GM12878 (cell line): ENCODE results near the gene C3. TPM values are rescaled to one million over a fixed set of nuclear protein-coding genes. Genes with fewer than 3 reads are reported as not detected.

ENCODE experiments used
- ATAC-seq: fragments of 200-7000 bp; cut with Tn5 transposase; 3 replicates; pipeline ENCODE4 v1.9.1; 2020; ENCODE audit warnings: mild to moderate bottlenecking, moderate library complexity
- BruUV-seq: library from RNA; stranded (reverse); fragments of 400-500 nt; replicated peaks from 2 replicates; lab custom pipeline; 2021; lab: Mats Ljungman, UMichigan
- CTCF ChIA-PET: fragments of 300-600 bp; sonication (Branson Sonifier 250); formaldehyde crosslinking; extraction: SDS; loops from one replicate; lab custom pipeline; 2021; ENCODE audit warnings: inconsistent platforms; lab: Yijun Ruan, JAX
- POLR2A ChIA-PET: fragments of 350-600 bp; formaldehyde crosslinking; extraction: SDS; loops from one replicate; lab custom pipeline; 2021; ENCODE audit warnings: inconsistent platforms; lab: Charles Lee
- RAD21 ChIA-PET: fragments of 300-600 bp; sonication (Branson Sonifier 250); formaldehyde crosslinking; loops from one replicate; lab custom pipeline; 2023; ENCODE audit warnings: antibody characterized with exemption; ENCODE audit not compliant: unreplicated experiment; lab: Charles Lee
- SMC1A ChIA-PET: fragments of 300-600 bp; sonication (Branson Sonifier 250); formaldehyde crosslinking; loops from one replicate; lab custom pipeline; 2023; ENCODE audit not compliant: unreplicated experiment, uncharacterized antibody; lab: Charles Lee
- DNase-seq: peaks from one replicate; pipeline ENCODE4 v3.0.0-alpha.2; 2011; ENCODE audit warnings: low read depth, low spot score
- FAIRE-seq: peaks from 3 replicates; lab custom pipeline; 2011; peaks lifted over from hg19 to GRCh38; lab: Jason Lieb, UNC
- H2AFZ ChIP-seq: 2 replicates; pipeline ENCODE4 v1.6.0; 2011; ENCODE audit warnings: low read depth, low read length, control low read depth; ENCODE audit not compliant: control insufficient read depth
- H3K27ac ChIP-seq: 2 replicates; pipeline ENCODE4 v1.5.1; 2011; ENCODE audit warnings: control low read depth; ENCODE audit not compliant: control insufficient read depth, insufficient read depth
- H3K27me3 ChIP-seq, 2 experiments: replicated peaks in 1 of 2; 2 replicates each; pipeline versions ENCODE4 v1.6.0 to v1.6.1; 2011; ENCODE audit warnings: low read length in 1 of 2; ENCODE audit not compliant: control insufficient read depth in 2 of 2, insufficient read depth in 2 of 2
- H3K36me3 ChIP-seq, 2 experiments: 2 replicates each; pipeline ENCODE4 v1.5.1; 2011; ENCODE audit warnings: low read length in 1 of 2; ENCODE audit not compliant: control insufficient read depth in 2 of 2, insufficient read depth in 2 of 2
- H3K4me1 ChIP-seq: 2 replicates; pipeline ENCODE4 v1.6.1; 2011; ENCODE audit warnings: mild to moderate bottlenecking, low read length, moderate library complexity, mixed read lengths; ENCODE audit not compliant: control insufficient read depth, insufficient read depth
- H3K4me2 ChIP-seq: 2 replicates; pipeline ENCODE4 v1.6.0; 2011; ENCODE audit warnings: control low read depth; ENCODE audit not compliant: control insufficient read depth, insufficient read depth
- H3K4me3 ChIP-seq: fragments of 200-600 bp; sonication (generic); 2 replicates; pipeline ENCODE4 v1.5.1; 2016
- H3K79me2 ChIP-seq: 2 replicates; pipeline ENCODE4 v1.6.0; 2011; ENCODE audit warnings: low read length; ENCODE audit not compliant: control insufficient read depth, insufficient read depth
- H3K9ac ChIP-seq: 2 replicates; pipeline ENCODE4 v1.8.0; 2011; ENCODE audit warnings: low read length, control low read depth, mixed read lengths; ENCODE audit not compliant: control insufficient read depth, insufficient read depth
- H3K9me3 ChIP-seq: replicated peaks from 3 replicates; pipeline ENCODE4 v1.5.1; 2011; ENCODE audit warnings: mild to moderate bottlenecking, low read length; ENCODE audit not compliant: control insufficient read depth, insufficient read depth
- H4K20me1 ChIP-seq: 2 replicates; pipeline ENCODE4 v1.6.0; 2011; ENCODE audit not compliant: control insufficient read depth, insufficient read depth
- BRCA1 ChIP-seq: IDR thresholded peaks from 2 replicates; pipeline ENCODE4 v1.6.1; 2011; ENCODE audit warnings: low read depth, low read length, improper control_type of control experiment
- CHD2 ChIP-seq: IDR thresholded peaks from 2 replicates; pipeline ENCODE4 v1.6.1; 2011; ENCODE audit warnings: low read depth, low read length, improper control_type of control experiment, borderline replicate concordance
- CREM ChIP-seq: IDR thresholded peaks from 2 replicates; pipeline ENCODE4 v1.6.1; 2014; ENCODE audit warnings: antibody characterized with exemption, low read depth
- MEF2A ChIP-seq: IDR thresholded peaks from 2 replicates; pipeline ENCODE4 v1.6.1; 2011; ENCODE audit warnings: low read depth, mild to moderate bottlenecking, low read length, moderate library complexity; ENCODE audit not compliant: insufficient read depth
- NBN ChIP-seq: fragments of 450-650 bp; IDR thresholded peaks from 2 replicates; pipeline ENCODE4 v1.6.1; 2016
- POU2F2 ChIP-seq: IDR thresholded peaks from 3 replicates; pipeline ENCODE4 v1.6.1; 2011; ENCODE audit warnings: low read depth, mild to moderate bottlenecking, low read length, borderline replicate concordance
- RAD51 ChIP-seq: fragments of 450-650 bp; IDR thresholded peaks from 2 replicates; pipeline ENCODE4 v1.6.1; 2016; ENCODE audit warnings: moderate library complexity, mild to moderate bottlenecking, inconsistent platforms
- RFX5 ChIP-seq: IDR thresholded peaks from 2 replicates; pipeline ENCODE4 v1.6.1; 2011; ENCODE audit warnings: low read depth, low read length, improper control_type of control experiment
- SIN3A ChIP-seq: IDR thresholded peaks from 2 replicates; pipeline ENCODE4 v1.6.1; 2012; ENCODE audit warnings: low read depth, low read length, improper control_type of control experiment
- SMAD1 ChIP-seq: fragments of 450-650 bp; IDR thresholded peaks from 2 replicates; pipeline ENCODE4 v1.6.1; 2018; ENCODE audit warnings: mild to moderate bottlenecking, low read depth; ENCODE audit not compliant: partially characterized antibody
- SMC3 ChIP-seq: IDR thresholded peaks from 2 replicates; pipeline ENCODE4 v1.6.1; 2011; ENCODE audit warnings: low read length, improper control_type of control experiment, borderline replicate concordance
- SUPT20H ChIP-seq: IDR thresholded peaks from 2 replicates; pipeline ENCODE4 v1.6.1; 2011; ENCODE audit warnings: low read depth, mild to moderate bottlenecking, low read length, moderate library complexity, borderline replicate concordance; ENCODE audit not compliant: control insufficient read depth
- TCF12 ChIP-seq: IDR thresholded peaks from 2 replicates; pipeline ENCODE4 v1.6.1; 2011; ENCODE audit warnings: low read depth, mild to moderate bottlenecking, low read length
- ZBTB33 ChIP-seq: fragments of 450-650 bp; IDR thresholded peaks from 2 replicates; pipeline ENCODE4 v1.6.1; 2017; ENCODE audit warnings: mild to moderate bottlenecking
- ZNF592 ChIP-seq: fragments of 450-650 bp; IDR thresholded peaks from 2 replicates; pipeline ENCODE4 v1.6.1; 2017; ENCODE audit warnings: mild to moderate bottlenecking, moderate library complexity
- WGBS: methylation state at CpG from one replicate; pipeline ENCODE4 v1.1.6; 2016; ENCODE audit warnings: low lambda C conversion rate; ENCODE audit not compliant: insufficient replicate concordance, insufficient coverage; ENCODE audit errors: missing lambda C conversion rate; 5-methylcytosine and 5-hydroxymethylcytosine counted together
- in situ Hi-C: fragments of 300-500 bp; cut with MboI; formaldehyde crosslinking; loops from 9 replicates; pipeline ENCODE4 v1.14.3; 2018; ENCODE audit warnings: mixed read lengths
- intact Hi-C: fragments of 100-400 bp; cut with micrococcal nuclease; formaldehyde crosslinking; loops from one replicate; pipeline ENCODE4 v1.14.2; 2022; ENCODE audit not compliant: unreplicated experiment
- polyA plus RNA-seq, 11 experiments: library from polyadenylated mRNA; depleted of rRNA in 4 of 11; unstranded in 6 of 11; stranded (reverse) in 5 of 11; fragments of >200 nt; fragmentation: Nextera tagmentation in 4 of 11; fragmentation: Illumina TruSeq in 1 of 11; extraction: Ambion mirVana in 4 of 11; extraction: Trizol in 1 of 11; gene quantifications; 1 replicate in 1 of 11; 2 replicates in 10 of 11; pipeline versions ENCODE4 v1.2.1 to v1.2.3, GENCODE V29; 2011 to 2016; ENCODE audit warnings: inconsistent platforms in 2 of 11, missing spikeins in 2 of 11, low read depth in 1 of 11
- total RNA-seq, 4 experiments: library from RNA; depleted of rRNA in 3 of 4; stranded (reverse); fragments of >200 nt in 3 of 4; fragmentation: Illumina TruSeq in 1 of 4; extraction: Trizol in 1 of 4; gene quantifications; 2 replicates each; pipeline versions ENCODE4 v1.2.1 to v1.2.3, GENCODE V29; 2013 to 2021

C3 gene
- total and polyA plus RNA-seq, 10 of the 15 experiments (the other 5 are each of a cell fraction or from before 2014, with no cell fraction given), result 0.20 to 6.7 (median 0.72) TPM

- TF ChIP-seq ZNF592 (no peak), CREM (no peak)
Observed at GRCh38 chr19:6706633-6706958, 13.9 kb downstream of the C3 start (continued).

GRCh38 chr19:6705931-6706632 is 14.4 kb downstream of the C3 start:
- CTCF ChIA-PET, result no interaction called here
- in situ Hi-C loops, result no loop called here
- TF ChIP-seq ZBTB33, result no peak
- no peak for TF ChIP-seq SMC3
- no peak for TF ChIP-seq SIN3A
- TF ChIP-seq TCF12, result no peak
- no peak for TF ChIP-seq SMAD1
- TF ChIP-seq RAD51, result no peak
- TF ChIP-seq SUPT20H, result no peak
- TF ChIP-seq BRCA1, result no peak
- no peak for TF ChIP-seq POU2F2
- no peak for TF ChIP-seq RFX5
- TF ChIP-seq NBN, result no peak
- no peak for TF ChIP-seq MEF2A
- TF ChIP-seq CHD2, result no peak

More at GRCh38 chr19:6705931-6706632, 14.4 kb downstream of the C3 start:
- ATAC-seq (no peak), FAIRE-seq (no peak), DNase-seq (no peak)
- no peaks in the 10 kb centered on the region; a peak in 2 of 4 replicates for H3K27me3 ChIP-seq
- 66% methylated on average over 10 of the region's 11 CpGs for WGBS
- no peak overlapping the region for H3K4me2 ChIP-seq
- H3K9ac ChIP-seq, result no peak overlapping the region
- no peaks in the 10 kb centered on the region for H3K36me3 ChIP-seq
- ChIA-PET RAD21 (no interaction called here), POLR2A (no interaction called here), SMC1A (no interaction called here)
- H2AFZ ChIP-seq, result no peak overlapping the region
- H4K20me1 ChIP-seq, result no peaks in the 10 kb centered on the region
- H3K4me1 ChIP-seq, result no peaks in the 10 kb centered on the region
- intact Hi-C loops, result no loop called here
- BruUV-seq, result no TSS peak
- H3K9me3 ChIP-seq, result no peaks in the 10 kb centered on the region
- no peaks in the 10 kb centered on the region for H3K79me2 ChIP-seq
- no peak overlapping the region for H3K27ac ChIP-seq
- no peak overlapping the region for H3K4me3 ChIP-seq
